Measurements from ENCODE around the gene OR52E4.

Gene OR52E4

DNA sequence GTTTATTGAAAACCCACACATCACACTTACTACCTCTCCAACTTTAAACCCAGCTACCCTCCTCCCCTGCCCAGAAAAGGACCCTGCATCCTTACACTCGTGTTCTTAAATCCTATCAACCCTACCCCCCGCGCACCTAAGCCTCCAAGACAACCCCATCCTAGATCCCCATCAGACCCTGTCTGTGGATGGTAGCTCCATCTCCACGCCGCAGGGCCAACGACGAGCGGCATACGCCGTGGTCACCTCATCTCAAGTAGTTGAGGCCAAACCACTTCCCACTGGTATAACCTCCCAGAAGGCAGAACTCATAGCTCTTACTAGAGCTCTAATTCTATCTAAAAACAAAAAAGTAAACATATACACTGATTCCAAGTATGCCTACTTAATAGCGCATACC is 52.2 kb downstream of the OR52E4 start:
- Mint-ChIP-seq H3K36me3 (ENCODE audit: insufficient read depth) (no peaks in the 10 kb centered on the region), H3K9me3 (peaks cover 25% of the 10 kb centered on the region), H3K4me1 (no peaks in the 10 kb centered on the region), H3K27ac (ENCODE audit: low read depth) (no peak overlapping the region), H3K4me3 (no peak overlapping the region), H3K27me3 (peaks cover 45% of the 10 kb centered on the region)
- no peak for DNase-seq (ENCODE audit: low spot score in 2 of 2)
- ATAC-seq (replicated peaks; ENCODE audit: extremely low read depth, poor library complexity, severe bottlenecking), result no peak

DNA sequence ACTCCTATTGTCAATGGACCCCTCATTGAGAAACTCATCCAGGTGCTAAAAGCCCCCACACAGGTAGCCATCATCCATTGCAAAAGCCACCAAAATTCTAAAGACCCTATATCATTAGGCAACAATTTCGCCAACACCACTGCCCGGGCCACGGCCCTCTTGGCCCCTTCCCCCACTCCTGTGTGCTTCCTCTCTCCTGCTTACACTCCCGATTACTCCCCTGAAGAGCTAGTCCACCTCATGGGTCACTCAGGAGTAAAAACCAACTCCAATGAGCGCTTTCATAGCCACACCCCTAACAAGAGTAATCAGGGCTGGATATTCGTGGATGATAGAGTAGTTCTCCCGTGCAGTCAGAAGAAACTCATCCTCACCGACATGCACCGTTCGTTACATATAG is 52.7 kb downstream of the OR52E4 start:
- no peaks in the 10 kb centered on the region for H3K36me3 Mint-ChIP-seq (ENCODE audit: insufficient read depth)
- ATAC-seq (replicated peaks; ENCODE audit: extremely low read depth, poor library complexity, severe bottlenecking), result no peak
- no peak overlapping the region for H3K4me3 Mint-ChIP-seq
- H3K27ac Mint-ChIP-seq (ENCODE audit: low read depth), result no peak overlapping the region
- peaks cover 24% of the 10 kb centered on the region for H3K9me3 Mint-ChIP-seq
- no peak for DNase-seq (ENCODE audit: low spot score in 2 of 2)
- peaks cover 45% of the 10 kb centered on the region for H3K27me3 Mint-ChIP-seq
- no peaks in the 10 kb centered on the region for H3K4me1 Mint-ChIP-seq
